ENCODE measurements around the gene EME1.

DNA sequence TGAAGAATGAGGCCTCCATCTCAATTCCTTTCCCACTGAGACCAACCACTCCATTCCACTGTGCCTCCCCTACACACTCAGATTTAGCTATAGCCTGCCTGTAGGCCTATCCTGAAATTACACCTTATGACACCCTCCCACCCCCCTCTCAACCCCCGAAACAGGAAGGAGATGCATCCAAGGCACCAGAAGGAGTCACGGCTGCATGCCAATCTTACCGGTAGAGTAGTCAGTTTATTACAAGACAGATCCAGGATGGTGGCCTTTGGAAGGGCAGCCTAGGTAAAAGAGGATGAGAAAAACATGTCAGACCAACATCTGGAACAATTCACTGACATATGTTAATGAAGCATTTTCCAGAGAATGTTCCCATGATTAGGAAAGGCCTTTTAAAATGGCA is 21.7 kb downstream of the EME1 start:
- TF ChIP-seq GATA3 (IDR thresholded peaks at IDR 0.05; ENCODE audit: low read depth, low read length) (no peak), GATA2 (IDR thresholded peaks at IDR 0.05; ENCODE audit: low read depth, low read length) (no peak)
